CD14-positive monocyte (primary cell): ENCODE measurements around the gene ATF6B. TPM values are rescaled to one million over a fixed set of nuclear protein-coding genes. Genes with fewer than 3 reads are reported as not detected.
"Not testable (repeated sequence)": the region's sequence is repeated elsewhere in the genome, so short reads cannot be mapped to it uniquely, and the experiment has no call there.

Source experiments
- DNase-seq, 3 donors: peaks; one replicate each; pipeline ENCODE4 v3.0.0-alpha.2; 2011 to 2022
- H2AFZ ChIP-seq: 2 replicates; pipeline ENCODE4 v1.6.0; 2012; ENCODE audit warnings: mild to moderate bottlenecking, low read depth, low read length, inconsistent platforms; ENCODE audit not compliant: insufficient read depth, poor library complexity, severe bottlenecking
- H3K27ac ChIP-seq, 2 donors: 1 replicate in 1 of 2; 2 replicates in 1 of 2; pipeline ENCODE4 v1.5.1; 2012 to 2013; ENCODE audit warnings: low read length in 2 of 2, control low read depth in 1 of 2, inconsistent platforms in 1 of 2, low read depth in 1 of 2, mild to moderate bottlenecking in 1 of 2
- H3K27me3 ChIP-seq, 2 donors: one replicate each; pipeline versions ENCODE4 v1.6.0 to v1.6.1; 2011 to 2013; ENCODE audit warnings: low read length in 2 of 2; ENCODE audit not compliant: control insufficient read depth in 2 of 2, insufficient read depth in 2 of 2
- H3K36me3 ChIP-seq, 2 donors: replicated peaks in 1 of 2; 1 replicate in 1 of 2; 2 replicates in 1 of 2; pipeline versions ENCODE4 v1.5.1 to v1.6.1; 2012 to 2013; ENCODE audit warnings: low read length in 2 of 2, control low read depth in 1 of 2, inconsistent platforms in 1 of 2, mild to moderate bottlenecking in 1 of 2; ENCODE audit not compliant: insufficient read depth in 2 of 2, control insufficient read depth in 1 of 2
- H3K4me1 ChIP-seq, 2 donors: 1 replicate in 1 of 2; 2 replicates in 1 of 2; pipeline versions ENCODE4 v1.5.1 to v1.6.1; 2012 to 2013; ENCODE audit warnings: low read length in 2 of 2, control low read depth in 1 of 2, inconsistent platforms in 1 of 2, mild to moderate bottlenecking in 1 of 2, moderate library complexity in 1 of 2; ENCODE audit not compliant: insufficient read depth in 2 of 2, control insufficient read depth in 1 of 2
- H3K4me2 ChIP-seq: replicated peaks from 2 replicates; pipeline ENCODE3; 2012; ENCODE audit warnings: low read length, moderate library complexity, mild to moderate bottlenecking; ENCODE audit not compliant: poor library complexity, severe bottlenecking; ENCODE audit errors: extremely low read depth
- H3K4me3 ChIP-seq, 3 experiments: fragments of 200-600 bp in 1 of 3; sonication (generic) in 1 of 3; replicated peaks in 1 of 3; 1 replicate in 2 of 3; 2 replicates in 1 of 3; pipeline ENCODE4 v1.5.1; 2011 to 2013; ENCODE audit warnings: low read length in 3 of 3, mild to moderate bottlenecking in 3 of 3, control low read depth in 2 of 3, low read depth in 2 of 3, inconsistent platforms in 1 of 3, moderate library complexity in 1 of 3
- H3K79me2 ChIP-seq: 2 replicates; pipeline ENCODE4 v1.6.0; 2012; ENCODE audit warnings: mild to moderate bottlenecking, control low read depth, inconsistent platforms, low read length, moderate library complexity; ENCODE audit not compliant: insufficient read depth
- H3K9ac ChIP-seq: 2 replicates; pipeline ENCODE4 v1.6.0; 2017; ENCODE audit warnings: low read length, mild to moderate bottlenecking; ENCODE audit not compliant: insufficient read depth, poor library complexity, severe bottlenecking
- H3K9me3 ChIP-seq, 2 donors: replicated peaks in 1 of 2; 1 replicate in 1 of 2; 2 replicates in 1 of 2; pipeline versions ENCODE4 v1.5.1 to v1.6.1; 2012 to 2013; ENCODE audit warnings: low read length in 2 of 2, control low read depth in 1 of 2; ENCODE audit not compliant: control insufficient read depth in 1 of 2, insufficient read depth in 1 of 2
- H4K20me1 ChIP-seq: 2 replicates; pipeline ENCODE4 v1.6.0; 2012; ENCODE audit warnings: mild to moderate bottlenecking, low read length, control low read depth, moderate library complexity; ENCODE audit not compliant: insufficient read depth
- H3K27ac Mint-ChIP-seq, 7 donors: one replicate each; pipeline ENCODE4 v1.8.0; 2020; ENCODE audit warnings: mild to moderate bottlenecking in 7 of 7, mixed read lengths in 7 of 7, moderate library complexity in 6 of 7, inconsistent platforms in 2 of 7
- H3K27me3 Mint-ChIP-seq, 3 donors: one replicate each; pipeline ENCODE4 v1.8.0; 2021 to 2022; ENCODE audit warnings: low read depth in 3 of 3, mild to moderate bottlenecking in 3 of 3, mixed read lengths in 3 of 3, moderate library complexity in 3 of 3, inconsistent platforms in 1 of 3
- H3K36me3 Mint-ChIP-seq, 2 donors: one replicate each; pipeline ENCODE4 v1.8.0; 2020; ENCODE audit warnings: mixed read lengths in 2 of 2, inconsistent platforms in 1 of 2, mild to moderate bottlenecking in 1 of 2
- H3K4me1 Mint-ChIP-seq: one replicate; pipeline ENCODE4 v1.8.0; 2020; ENCODE audit warnings: mild to moderate bottlenecking, mixed read lengths
- H3K4me3 Mint-ChIP-seq, 2 donors: one replicate each; pipeline ENCODE4 v1.8.0; 2020; ENCODE audit warnings: mild to moderate bottlenecking in 2 of 2, mixed read lengths in 2 of 2, moderate library complexity in 1 of 2
- H3K9me3 Mint-ChIP-seq, 7 donors: one replicate each; pipeline ENCODE4 v1.8.0; 2020 to 2022; ENCODE audit warnings: mixed read lengths in 7 of 7, mild to moderate bottlenecking in 6 of 7, moderate library complexity in 6 of 7, inconsistent platforms in 2 of 7
- CTCF ChIP-seq: fragments of 200-600 bp; IDR thresholded peaks from one replicate; pipeline ENCODE4 v1.8.0; 2022; ENCODE audit warnings: antibody characterized with exemption, mild to moderate bottlenecking
- WGBS: methylation state at CpG from one replicate; pipeline ENCODE4 v1.1.5; 2013; ENCODE audit warnings: missing lambda C conversion rate; ENCODE audit not compliant: insufficient coverage; 5-methylcytosine and 5-hydroxymethylcytosine counted together
- intact Hi-C, 2 donors: fragments of 100-400 bp; cut with micrococcal nuclease; formaldehyde crosslinking; loops; one replicate each; pipeline versions ENCODE4 v1.15.0 to v1.15.1; 2023
- polyA plus RNA-seq, 3 donors: library from polyadenylated mRNA; depleted of rRNA in 1 of 3; unstranded in 2 of 3; stranded (reverse) in 1 of 3; fragments of 300-500 nt in 2 of 3; fragments of >200 nt in 1 of 3; fragmentation: Illumina TruSeq in 2 of 3; gene quantifications; 1 replicate in 2 of 3; 2 replicates in 1 of 3; pipeline ENCODE4 v1.2.3, GENCODE V29; 2012 to 2021
- small RNA-seq: library from RNA; depleted of rRNA; stranded (forward); fragments of <200 nt; gene quantifications from one replicate; pipeline ENCODE3, GENCODE V24; 2012; ENCODE audit warnings: low read depth; ENCODE audit not compliant: insufficient read length

The ATF6B gene
- polyA plus RNA-seq, 3 donors, result 15.7 to 147 (median 17.8) TPM

GRCh38 chr6:32068867-32069266 lies 59.2 kb downstream of the ATF6B start:
- Histone ChIP-seq H3K79me2 (no peaks in the 10 kb centered on the region), H3K9me3 (no peaks in the 10 kb centered on the region), H4K20me1 (no peaks in the 10 kb centered on the region), H3K4me1 (no peaks in the 10 kb centered on the region), H3K9ac (no peak overlapping the region), H3K4me3 (no peak overlapping the region), H3K27ac (no peak overlapping the region), H3K27me3 (no peaks in the 10 kb centered on the region), H2AFZ (no peak overlapping the region), H3K4me2 (no peak overlapping the region), H3K36me3 (no peaks in the 10 kb centered on the region)
- intact Hi-C loops, result no loop called here
- WGBS, result 93% methylated on average over 4 of the region's 14 CpGs
- Mint-ChIP-seq H3K36me3 (no peaks in the 10 kb centered on the region), H3K9me3 (no peaks in the 10 kb centered on the region), H3K4me3 (no peak overlapping the region), H3K27ac (no peak overlapping the region), H3K4me1 (no peaks in the 10 kb centered on the region), H3K27me3 (peaks cover 4 to 8% (median 4%) of the 10 kb centered on the region in 3 donors)
- no peak for DNase-seq
- no peak for TF ChIP-seq CTCF

GRCh38 chr6:32068315-32068714 lies 59.7 kb downstream of the ATF6B start:
- H3K9ac ChIP-seq, H3K27me3 ChIP-seq, H4K20me1 ChIP-seq, intact Hi-C loops, H3K4me3 Mint-ChIP-seq, H3K27ac Mint-ChIP-seq, H3K4me1 Mint-ChIP-seq, H3K4me1 ChIP-seq, H3K9me3 Mint-ChIP-seq, H3K36me3 Mint-ChIP-seq, H2AFZ ChIP-seq, H3K27me3 Mint-ChIP-seq, DNase-seq, H3K9me3 ChIP-seq, H3K4me2 ChIP-seq, H3K79me2 ChIP-seq, H3K4me3 ChIP-seq, H3K36me3 ChIP-seq, H3K27ac ChIP-seq: not testable (repeated sequence)
- 89% methylated on average over 11 of the region's 13 CpGs for WGBS

- H3K9me3 Mint-ChIP-seq, H3K4me3 ChIP-seq, H3K79me2 ChIP-seq, H3K27me3 Mint-ChIP-seq, H3K27ac Mint-ChIP-seq, H3K9ac ChIP-seq, H3K4me3 Mint-ChIP-seq, H4K20me1 ChIP-seq, H3K4me2 ChIP-seq, H3K4me1 ChIP-seq, DNase-seq, H3K4me1 Mint-ChIP-seq, H3K27ac ChIP-seq, H3K27me3 ChIP-seq, intact Hi-C loops, H3K9me3 ChIP-seq, H3K36me3 Mint-ChIP-seq, H3K36me3 ChIP-seq, H2AFZ ChIP-seq: not testable (repeated sequence)
- WGBS, result 78% methylated on average over 3 of the region's 19 CpGs
These were observed 60.5 kb downstream of the ATF6B start for GRCh38 chr6:32067521-32067920.

Small RNAs within 50 kb of the gene (small RNA-seq; reads per million reads assigned to genes)
- not detected for gene RNA5SP206

Other genes with a start within 250 kb of the ATF6B start
- gene SLC44A4, start 249.2 kb downstream of the ATF6B start, polyA plus RNA-seq, result under 1 TPM in 1 of 3 donors, not detected in 2; 0.09 TPM
- 10 to 100 TPM in 2 of 3 donors, 1 to 10 TPM in 1; 9.9 to 52.8 (median 16.0) TPM for gene EHMT2, start 230.5 kb downstream of the ATF6B start, polyA plus RNA-seq
- under 1 TPM in 1 of 3 donors, not detected in 2; 0.11 TPM for gene ZBTB12, start 226.2 kb downstream of the ATF6B start, polyA plus RNA-seq
- gene C2, start 200.5 kb downstream of the ATF6B start, polyA plus RNA-seq, result 1 to 10 TPM; 5.4 to 7.2 (median 6.5) TPM
- 1 to 10 TPM in 1 of 3 donors, under 1 TPM in 1, not detected in 1; 0.37 to 2.2 TPM for gene CFB, start 182.2 kb downstream of the ATF6B start, polyA plus RNA-seq
- 10 to 100 TPM; 48.8 to 74.4 (median 61.4) TPM for gene NELFE, start 169.3 kb downstream of the ATF6B start, polyA plus RNA-seq
- gene SKIC2, start 169.1 kb downstream of the ATF6B start, polyA plus RNA-seq, result 10 to 100 TPM; 13.2 to 72.1 (median 13.2) TPM
- gene DXO, start 156.1 kb downstream of the ATF6B start, polyA plus RNA-seq, result 10 to 100 TPM in 2 of 3 donors, 1 to 10 TPM in 1; 5.5 to 49.6 (median 10.4) TPM
- 10 to 100 TPM in 1 of 3 donors, not detected in 2; 12.6 TPM for gene C4A, start 146.2 kb downstream of the ATF6B start, polyA plus RNA-seq
- gene C4B, start 113.5 kb downstream of the ATF6B start, polyA plus RNA-seq, result 10 to 100 TPM in 1 of 3 donors, under 1 TPM in 1, not detected in 1; 0.18 to 11.6 TPM
- under 1 TPM in 1 of 3 donors, not detected in 2; 0.16 TPM for gene CYP21A2, start 89.8 kb downstream of the ATF6B start, polyA plus RNA-seq
- 1 to 10 TPM in 1 of 3 donors, not detected in 2; 1.2 TPM for gene TNXB, start 18.9 kb downstream of the ATF6B start, polyA plus RNA-seq
- 1 to 10 TPM; 1.2 to 2.4 (median 1.8) TPM for gene FKBPL, start 2.0 kb upstream of the ATF6B start, polyA plus RNA-seq
- gene PRRT1, start 23.7 kb upstream of the ATF6B start, polyA plus RNA-seq, result not detected
- gene PPT2, start 25.9 kb upstream of the ATF6B start, polyA plus RNA-seq, result 1 to 10 TPM; 1.4 to 4.0 (median 1.8) TPM
- gene EGFL8, start 36.3 kb upstream of the ATF6B start, polyA plus RNA-seq, result 1 to 10 TPM in 1 of 3 donors, under 1 TPM in 1, not detected in 1; 0.22 to 1.8 TPM
- 10 to 100 TPM in 2 of 3 donors, 1 to 10 TPM in 1; 9.9 to 34.4 (median 11.3) TPM for gene AGPAT1, start 47.8 kb upstream of the ATF6B start, polyA plus RNA-seq
- 100 to 1,000 TPM in 1 of 3 donors, 10 to 100 TPM in 2; 62.2 to 108 (median 83.5) TPM for gene RNF5, start 50.2 kb upstream of the ATF6B start, polyA plus RNA-seq
- gene AGER, start 56.0 kb upstream of the ATF6B start, polyA plus RNA-seq, result 10 to 100 TPM in 1 of 3 donors, under 1 TPM in 1, not detected in 1; 0.60 to 55.0 TPM
- 100 to 1,000 TPM in 1 of 3 donors, 1 to 10 TPM in 2; 1.9 to 201 (median 4.0) TPM for gene PBX2, start 62.0 kb upstream of the ATF6B start, polyA plus RNA-seq
- 100 to 1,000 TPM in 2 of 3 donors, 10 to 100 TPM in 1; 86.1 to 340 (median 101) TPM for gene GPSM3, start 64.4 kb upstream of the ATF6B start, polyA plus RNA-seq
- gene NOTCH4, start 95.8 kb upstream of the ATF6B start, polyA plus RNA-seq, result 1 to 10 TPM; 5.2 to 8.1 (median 6.1) TPM
- gene TSBP1, start 243.7 kb upstream of the ATF6B start, polyA plus RNA-seq, result not detected